Fibroblast of peridontal ligament (primary cell): Measurements from ENCODE around the gene ARMC7.
A peak's percentile ranks its signal among the peaks of the same experiment; 100 is the strongest.
"Not testable (repeated sequence)": the region's sequence is repeated elsewhere in the genome, so short reads cannot be mapped to it uniquely, and the experiment has no call there.

ENCODE experiments used
- DNase-seq: peaks from one replicate; pipeline ENCODE4 v3.0.0-alpha.2; 2010; ENCODE audit errors: extremely low read depth

The ARMC7 gene

DNA sequence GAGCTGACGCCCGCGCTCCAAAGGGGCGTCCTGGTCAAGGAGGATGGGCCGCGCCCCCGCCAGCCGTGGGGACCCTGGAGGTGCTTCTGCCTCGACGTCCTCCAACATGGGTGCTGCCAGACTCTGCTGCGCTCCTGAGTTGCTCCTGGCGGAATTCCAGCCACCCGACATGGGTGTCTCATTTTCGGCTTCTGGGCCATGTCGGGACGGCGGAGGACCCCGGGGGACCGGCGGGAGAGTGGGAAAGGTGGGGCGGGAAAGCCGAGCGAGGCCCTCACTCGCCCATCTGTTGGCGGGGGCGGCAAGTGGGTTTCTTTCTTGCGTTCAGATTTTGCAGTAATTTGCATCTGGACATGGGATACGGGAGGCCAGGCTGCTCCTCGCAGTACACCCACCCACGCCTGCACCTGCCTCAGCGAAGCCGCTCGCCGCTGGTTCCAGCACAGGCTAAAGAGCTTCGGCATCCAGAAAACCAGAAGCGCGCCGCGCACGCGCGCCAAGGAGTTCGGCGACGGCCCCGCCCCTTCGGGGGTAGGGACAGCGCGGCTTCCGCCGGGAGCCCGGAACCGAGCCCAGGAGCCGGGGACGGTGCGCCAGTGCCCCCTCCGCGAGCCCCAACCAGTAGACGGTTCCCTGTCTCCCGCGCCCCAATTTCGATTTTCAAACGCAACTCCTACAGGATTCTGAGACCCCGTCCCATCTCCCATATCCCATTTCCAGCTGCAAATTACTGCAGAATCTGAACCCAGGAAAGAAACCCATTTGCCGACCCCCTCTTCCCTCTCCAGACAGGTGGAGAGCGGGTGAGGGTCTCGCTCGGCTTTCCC is at the start of gene ARMC7:
TSS of gene ARMC7 (plus strand) at position 563 of the 827 bp plus-strand sequence. CDS start 320 bp downstream, outside the sequence.
- DNase-seq, result peak; percentile 67

GRCh38 chr17:75060434-75061054 is 49.2 kb upstream of the ARMC7 start:
- no peak for DNase-seq

DNA sequence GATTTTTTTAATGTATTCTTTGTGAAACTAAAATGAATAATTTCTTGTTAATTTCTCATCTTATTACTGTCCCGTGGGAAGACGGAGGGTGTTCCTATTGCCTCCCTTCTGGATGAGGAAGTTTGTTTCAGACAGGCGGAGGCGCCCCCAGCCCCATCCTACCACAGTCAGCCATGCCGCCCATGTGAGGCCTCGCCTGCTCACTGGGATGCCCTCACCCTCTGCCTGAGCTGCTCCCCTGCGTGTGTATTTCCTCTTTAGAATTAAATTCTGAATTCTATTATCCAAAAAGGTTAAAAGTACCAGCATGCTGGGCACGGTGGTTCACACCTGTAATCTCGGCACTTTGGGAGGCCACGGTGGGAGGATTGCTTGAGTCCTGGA is 48.7 kb upstream of the ARMC7 start:
- no peak for DNase-seq

DNA sequence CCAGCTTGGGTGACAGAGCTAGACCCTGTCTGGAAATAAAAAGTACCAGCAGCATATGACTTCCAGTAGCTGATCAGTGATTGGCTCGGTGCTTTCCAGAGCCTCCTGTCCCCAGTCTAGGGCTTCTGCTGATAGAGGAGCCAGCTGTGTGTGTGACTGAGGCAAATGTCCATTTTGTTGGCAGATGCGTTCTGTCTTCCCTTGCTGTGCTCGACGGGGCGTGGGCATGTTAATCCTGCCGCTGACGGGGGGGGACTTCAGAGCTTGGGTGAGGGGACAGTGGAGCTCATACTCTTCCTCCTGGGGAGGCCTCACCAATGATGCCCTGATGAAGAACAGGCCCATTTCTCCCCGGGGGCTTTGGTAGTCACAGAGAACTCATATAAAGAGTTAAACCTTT is 48.2 kb upstream of the ARMC7 start:
- no peak for DNase-seq

DNA sequence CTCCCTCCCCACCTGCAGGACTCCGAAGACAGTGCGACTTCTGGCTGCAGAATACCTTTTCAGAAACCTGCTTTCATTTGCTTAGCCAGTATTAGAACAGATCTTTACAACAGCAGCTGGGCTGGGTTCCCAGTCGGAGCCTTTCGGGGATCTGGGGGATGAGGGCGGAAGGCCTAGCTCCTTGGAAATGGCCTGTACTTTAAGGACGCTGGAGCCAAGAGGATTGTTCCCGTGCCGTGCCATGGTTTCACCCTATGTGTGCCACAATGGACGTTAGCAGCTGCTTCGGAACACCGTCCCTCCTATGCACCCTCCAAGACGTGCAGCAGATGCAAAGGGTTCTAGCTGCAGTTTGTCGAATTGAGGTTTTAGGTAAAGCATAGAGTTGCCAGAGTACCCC is 46.6 kb upstream of the ARMC7 start:
- no peak for DNase-seq

- DNase-seq, result no peak
Measured at GRCh38 chr17:75063626-75064025, 46.1 kb upstream of the ARMC7 start.

GRCh38 chr17:75064040-75064439 is 45.7 kb upstream of the ARMC7 start:
- no peak for DNase-seq

- DNase-seq, result no peak
Measured at GRCh38 chr17:75064460-75064859, 45.3 kb upstream of the ARMC7 start.

GRCh38 chr17:75064867-75065561 is 44.8 kb upstream of the ARMC7 start:
- no peak for DNase-seq

DNA sequence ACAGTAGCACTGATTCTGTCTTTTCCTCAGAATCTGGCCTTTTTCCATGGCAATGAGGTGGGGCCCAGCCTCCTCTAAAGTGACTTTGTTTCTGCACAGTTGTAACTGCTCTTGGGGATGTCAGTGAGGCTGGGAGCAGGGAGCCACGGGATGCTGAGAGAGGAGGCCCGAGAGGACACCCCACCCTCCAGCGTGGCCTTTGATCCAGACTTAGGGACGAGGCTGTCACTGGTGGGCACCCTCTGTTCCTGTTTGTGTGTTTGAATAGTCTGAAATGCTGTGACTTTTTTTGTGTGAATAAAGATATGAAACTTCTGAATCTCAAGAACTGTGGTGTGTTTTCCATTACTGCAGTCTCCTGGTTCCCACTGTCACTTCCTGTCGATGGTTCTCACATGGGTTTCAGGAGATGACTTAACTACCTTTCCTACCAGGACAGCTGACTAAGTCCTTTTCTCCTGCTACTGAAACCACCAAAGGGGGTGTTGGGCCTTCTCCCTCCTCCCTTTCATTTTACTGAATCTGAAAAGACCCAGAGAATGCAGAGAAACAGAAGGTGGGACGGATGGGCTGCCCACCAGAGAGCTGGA is 44.1 kb upstream of the ARMC7 start:
- DNase-seq, result no peak

GRCh38 chr17:75067856-75068255 is 41.9 kb upstream of the ARMC7 start:
- no peak for DNase-seq

- DNase-seq, result no peak
Measured at GRCh38 chr17:75068750-75069149, 41.0 kb upstream of the ARMC7 start.

- peak; percentile 57 for DNase-seq
Measured at GRCh38 chr17:75069783-75070182, 40.0 kb upstream of the ARMC7 start.

GRCh38 chr17:75071478-75072271 is 38.1 kb upstream of the ARMC7 start:
- DNase-seq, result not testable (repeated sequence)

DNA sequence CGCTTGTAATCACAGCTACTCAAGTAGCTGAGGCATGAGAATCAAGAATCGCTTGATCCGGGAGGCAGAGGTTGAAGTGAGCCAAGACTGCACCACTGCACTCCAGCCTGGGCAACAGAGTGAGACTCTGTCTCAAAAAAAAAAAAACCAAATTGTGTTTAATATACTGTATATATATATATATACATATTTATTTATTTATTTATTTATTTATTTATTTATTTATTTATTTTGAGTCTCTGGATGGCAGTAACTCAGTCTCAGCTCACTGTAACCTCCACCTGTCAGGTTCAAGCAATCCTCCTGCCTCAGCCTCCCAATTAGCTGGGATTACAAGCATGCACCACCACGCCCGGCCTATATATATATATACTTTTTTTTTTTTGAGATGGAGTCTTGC is 36.9 kb upstream of the ARMC7 start:
- not testable (repeated sequence) for DNase-seq

- no peak for DNase-seq
Measured at GRCh38 chr17:75073618-75074047, 36.1 kb upstream of the ARMC7 start.

GRCh38 chr17:75074532-75074931 is 35.2 kb upstream of the ARMC7 start:
- DNase-seq, result no peak

DNA sequence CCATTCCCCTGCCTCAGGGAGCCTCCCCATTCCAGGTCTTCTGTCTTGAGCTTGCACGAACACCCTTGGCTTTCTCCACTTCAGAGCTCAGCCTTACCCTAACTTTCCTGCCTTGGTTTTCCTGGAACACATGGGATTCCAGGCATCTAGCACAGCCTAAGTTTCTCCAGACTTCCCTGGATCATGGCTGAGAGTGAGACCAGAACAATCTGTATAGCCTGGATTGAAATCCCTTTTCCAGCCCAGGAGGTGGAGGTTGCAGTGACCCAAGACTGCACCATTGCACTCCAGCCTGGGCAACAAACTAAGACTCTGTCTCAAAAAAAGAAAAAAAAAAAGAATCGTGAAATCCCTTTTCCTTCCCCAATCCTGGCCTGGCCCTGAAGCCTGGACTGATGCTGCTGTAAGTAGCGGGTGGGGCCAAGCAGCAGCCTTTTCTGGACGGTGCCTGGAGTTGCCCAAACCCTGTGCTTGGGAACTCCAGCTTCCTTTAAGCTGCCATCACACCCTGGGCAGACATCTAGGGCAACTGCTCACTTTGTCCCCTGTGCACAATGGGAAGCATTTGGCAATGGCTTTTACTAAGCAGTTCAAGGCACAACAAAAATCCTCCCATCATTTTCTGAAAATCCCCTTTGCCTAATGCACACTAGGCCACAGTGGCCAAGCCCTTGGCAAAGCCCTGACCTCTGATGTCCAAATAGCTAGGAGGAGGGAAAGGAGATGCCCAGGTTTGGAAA is 34.0 kb upstream of the ARMC7 start:
- DNase-seq, result no peak

DNA sequence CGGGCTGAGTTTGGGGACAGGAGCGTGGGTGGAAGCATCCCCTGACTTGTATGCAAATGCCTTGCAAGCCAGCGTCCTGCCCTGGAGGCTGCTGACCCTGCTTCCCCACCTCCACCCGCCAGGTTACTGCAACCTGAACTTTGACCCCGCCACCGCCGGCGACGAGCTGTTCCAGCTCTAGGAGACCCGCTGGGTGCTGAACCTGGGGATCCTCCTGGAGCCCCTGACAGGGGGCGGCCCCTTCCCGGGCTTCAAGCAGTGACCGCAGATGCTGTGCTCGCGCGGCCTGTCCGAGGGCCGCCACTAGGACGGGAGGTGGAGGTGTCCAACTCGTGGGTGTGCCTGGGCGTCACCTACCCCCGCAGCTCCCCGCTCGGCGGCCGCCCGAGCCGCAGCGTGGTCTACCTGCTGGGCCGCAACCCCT is 32.7 kb upstream of the ARMC7 start:
- DNase-seq, result no peak

- DNase-seq, result no peak
Measured at GRCh38 chr17:75077496-75078283, 32.1 kb upstream of the ARMC7 start.
